ENCODE measurements around the gene EBNA1BP2.

Gene EBNA1BP2

DNA sequence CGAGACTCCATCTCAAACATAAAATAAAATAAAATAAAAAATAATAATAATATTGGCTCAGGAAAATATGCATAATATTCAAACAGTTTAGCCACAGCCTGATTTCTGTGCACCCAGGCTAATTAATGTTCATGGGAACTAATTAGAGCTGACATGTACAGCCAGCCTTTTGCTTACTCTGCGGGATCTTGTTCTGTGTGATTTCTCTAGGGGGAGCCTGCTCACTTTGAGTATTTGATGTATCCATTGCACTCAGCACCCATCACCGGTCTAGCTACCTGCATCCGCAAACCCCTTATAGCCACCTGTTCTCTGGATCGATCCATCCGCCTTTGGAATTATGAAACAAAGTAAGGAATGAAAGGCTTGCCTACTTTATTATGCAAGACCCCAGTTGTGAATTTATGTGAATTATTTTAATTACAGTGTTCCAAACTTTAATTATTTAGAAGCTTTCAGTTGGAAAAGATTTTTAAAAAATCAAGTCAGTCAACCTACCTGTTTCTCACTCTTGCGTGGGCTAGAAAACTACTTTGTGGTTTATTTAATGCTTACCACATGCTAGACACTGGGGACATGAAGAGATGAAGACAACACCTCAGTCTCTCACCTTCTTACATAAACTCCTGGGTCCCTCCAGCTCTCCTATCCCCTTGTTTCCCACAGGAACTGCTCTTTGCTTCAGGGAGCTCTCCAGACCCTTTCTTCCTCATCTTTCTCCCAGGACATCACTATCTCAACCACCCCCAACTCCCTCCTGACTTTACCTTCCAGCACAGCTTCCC, 25.4 kb upstream of the EBNA1BP2 start:
- no peak for ATAC-seq
- H3K4me3 Mint-ChIP-seq, result no peak overlapping the region
- peaks cover 6% of the 10 kb centered on the region for H3K36me3 Mint-ChIP-seq
- no peak overlapping the region for H3K27ac Mint-ChIP-seq
- H3K9me3 Mint-ChIP-seq, result peaks cover 5% of the 10 kb centered on the region
- peaks cover 9% of the 10 kb centered on the region for H3K27me3 Mint-ChIP-seq
- peaks cover 7% of the 10 kb centered on the region for H3K4me1 Mint-ChIP-seq

DNA sequence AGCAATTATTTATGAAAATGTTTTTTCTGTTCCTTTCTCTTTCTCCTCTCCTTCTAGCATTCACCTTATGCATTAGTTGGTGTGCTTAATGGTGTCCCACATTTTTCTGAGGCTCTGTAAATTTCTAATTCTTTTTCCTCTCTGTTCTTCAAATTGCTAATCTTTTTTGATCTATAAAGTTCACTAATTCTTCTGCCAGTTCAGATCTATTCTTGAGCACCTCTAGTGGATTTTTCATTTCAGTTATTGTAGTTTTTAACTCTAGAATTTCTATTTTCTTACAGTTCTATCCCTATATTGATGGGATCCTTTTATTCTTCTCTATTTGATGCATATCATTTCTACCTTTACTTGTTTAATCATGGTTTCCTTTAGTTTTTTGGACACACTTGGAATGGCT, 22.4 kb upstream of the EBNA1BP2 start:
- Mint-ChIP-seq H3K27me3 (peaks cover 24% of the 10 kb centered on the region), H3K4me3 (no peak overlapping the region), H3K9me3 (peaks cover 15% of the 10 kb centered on the region), H3K36me3 (peaks cover 16% of the 10 kb centered on the region), H3K27ac (no peak overlapping the region), H3K4me1 (peaks cover 7% of the 10 kb centered on the region)
- ATAC-seq, result no peak

DNA sequence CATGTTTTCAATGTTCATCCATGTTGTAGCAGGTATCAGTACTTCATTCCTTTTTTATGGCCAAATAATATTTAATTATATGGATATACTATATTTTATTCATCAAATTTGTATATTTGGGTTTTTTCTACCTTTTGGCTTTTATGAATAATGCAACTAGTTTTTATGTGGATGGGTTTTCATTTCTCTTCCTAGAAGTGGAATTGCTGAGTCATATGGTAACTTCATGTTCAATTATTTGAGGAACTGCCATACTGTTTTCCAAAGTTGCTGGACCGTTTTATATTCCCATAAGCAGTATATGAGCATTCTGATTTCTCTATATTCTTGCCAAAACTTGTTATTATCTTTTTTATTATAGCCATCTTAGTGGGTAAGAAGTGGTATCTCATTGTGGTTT, 16.0 kb upstream of the EBNA1BP2 start:
- no peak overlapping the region for H3K27ac Mint-ChIP-seq
- H3K4me3 Mint-ChIP-seq, result no peak overlapping the region
- H3K4me1 Mint-ChIP-seq, result peaks cover 6% of the 10 kb centered on the region
- ATAC-seq, result no peak
- H3K36me3 Mint-ChIP-seq, result peaks cover 10% of the 10 kb centered on the region
- peaks cover 29% of the 10 kb centered on the region for H3K27me3 Mint-ChIP-seq
- H3K9me3 Mint-ChIP-seq, result peaks cover 13% of the 10 kb centered on the region

DNA sequence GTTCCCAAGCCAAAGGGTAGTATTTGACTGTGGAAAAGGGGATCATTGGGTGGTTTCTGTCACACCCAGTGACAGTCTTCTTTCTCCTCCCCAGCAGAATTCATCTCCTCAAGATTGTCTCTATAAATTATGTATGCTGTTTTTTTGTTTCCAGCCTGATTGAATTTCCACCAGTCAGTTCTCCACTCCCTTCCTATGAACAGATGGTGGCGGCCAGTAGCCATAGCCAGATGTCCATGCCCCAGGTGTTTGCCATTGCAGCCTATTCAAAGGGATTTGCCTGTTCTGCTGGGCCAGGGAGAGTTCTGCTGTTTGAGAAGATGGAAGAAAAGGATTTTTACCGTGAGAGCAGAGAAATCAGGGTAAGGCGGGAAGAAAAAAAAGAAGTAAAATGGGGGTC, 12.9 kb upstream of the EBNA1BP2 start:
- Mint-ChIP-seq H3K4me3 (no peak overlapping the region), H3K36me3 (no peaks in the 10 kb centered on the region), H3K4me1 (peaks cover 6% of the 10 kb centered on the region), H3K9me3 (peaks cover 5% of the 10 kb centered on the region), H3K27me3 (peaks cover 13% of the 10 kb centered on the region), H3K27ac (no peak overlapping the region)
- ATAC-seq, result no peak

DNA sequence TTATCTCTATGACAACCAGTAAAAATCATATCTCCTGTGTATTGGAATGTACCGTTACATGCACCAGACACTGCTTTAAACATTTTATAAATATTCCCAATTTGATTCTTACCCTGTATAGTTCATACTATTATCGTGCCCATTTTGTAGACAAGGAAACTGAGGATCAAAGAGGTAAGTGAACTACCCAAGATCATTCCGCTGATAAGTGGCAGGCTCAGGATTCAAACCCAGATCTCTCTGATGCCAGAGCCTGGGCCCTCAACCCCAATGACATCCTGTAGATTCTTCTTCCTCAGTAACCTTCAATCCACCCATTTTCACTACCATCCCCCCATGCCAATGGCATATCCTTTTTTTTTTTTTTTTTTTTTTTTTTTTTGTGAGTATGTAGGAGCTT, 12.3 kb upstream of the EBNA1BP2 start:
- H3K4me1 Mint-ChIP-seq, result peaks cover 6% of the 10 kb centered on the region
- peaks cover 13% of the 10 kb centered on the region for H3K27me3 Mint-ChIP-seq
- H3K27ac Mint-ChIP-seq, result no peak overlapping the region
- H3K9me3 Mint-ChIP-seq, result peaks cover 3% of the 10 kb centered on the region
- ATAC-seq, result no peak
- H3K4me3 Mint-ChIP-seq, result no peak overlapping the region
- H3K36me3 Mint-ChIP-seq, result no peaks in the 10 kb centered on the region

DNA sequence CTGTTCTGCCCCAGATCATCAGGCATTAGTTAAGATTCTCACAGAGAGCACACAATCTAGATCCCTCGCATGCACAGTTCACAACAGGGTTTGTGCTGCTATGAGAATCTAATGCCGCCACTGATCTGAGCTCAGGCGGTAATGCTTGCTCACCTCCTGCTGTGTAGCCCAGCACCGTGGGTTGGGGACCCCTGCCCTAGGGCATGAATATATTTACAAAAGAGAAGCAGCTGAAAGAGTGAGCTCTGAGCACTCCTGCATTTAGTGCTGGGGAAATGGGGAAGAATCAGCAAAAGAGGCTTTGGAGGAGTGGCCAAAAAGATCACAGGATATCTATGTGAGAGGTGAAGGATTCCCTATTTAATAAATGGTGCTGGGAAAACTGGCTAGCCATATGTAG, 5.6 kb upstream of the EBNA1BP2 start:
- ATAC-seq, result no peak
- Mint-ChIP-seq H3K4me1 (no peaks in the 10 kb centered on the region), H3K27me3 (peaks cover 25% of the 10 kb centered on the region), H3K36me3 (no peaks in the 10 kb centered on the region), H3K4me3 (no peak overlapping the region), H3K9me3 (no peaks in the 10 kb centered on the region), H3K27ac (no peak overlapping the region)

DNA sequence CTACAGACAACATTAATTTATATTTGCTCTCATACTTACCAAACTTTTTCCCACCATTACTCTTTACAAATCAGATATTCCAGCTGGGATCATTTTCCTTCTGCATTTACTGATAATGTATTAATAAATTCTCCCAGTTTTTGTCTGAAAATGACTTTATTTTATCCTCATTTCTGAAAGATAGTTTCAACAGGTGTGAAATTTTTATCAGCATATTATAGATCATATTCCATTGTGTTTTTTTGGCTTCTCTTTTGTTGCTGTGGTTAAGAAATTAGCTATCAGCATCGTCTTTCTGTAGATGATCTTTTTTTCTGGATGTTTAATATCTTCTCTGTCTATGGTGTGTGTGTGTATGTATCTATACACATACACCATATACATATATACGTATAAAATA, 2.8 kb upstream of the EBNA1BP2 start:
- Mint-ChIP-seq H3K4me1 (peaks cover 22% of the 10 kb centered on the region), H3K27me3 (peaks cover 25% of the 10 kb centered on the region), H3K4me3 (no peak overlapping the region), H3K36me3 (peaks cover 5% of the 10 kb centered on the region), H3K27ac (no peak overlapping the region), H3K9me3 (no peaks in the 10 kb centered on the region)
- ATAC-seq, result no peak

DNA sequence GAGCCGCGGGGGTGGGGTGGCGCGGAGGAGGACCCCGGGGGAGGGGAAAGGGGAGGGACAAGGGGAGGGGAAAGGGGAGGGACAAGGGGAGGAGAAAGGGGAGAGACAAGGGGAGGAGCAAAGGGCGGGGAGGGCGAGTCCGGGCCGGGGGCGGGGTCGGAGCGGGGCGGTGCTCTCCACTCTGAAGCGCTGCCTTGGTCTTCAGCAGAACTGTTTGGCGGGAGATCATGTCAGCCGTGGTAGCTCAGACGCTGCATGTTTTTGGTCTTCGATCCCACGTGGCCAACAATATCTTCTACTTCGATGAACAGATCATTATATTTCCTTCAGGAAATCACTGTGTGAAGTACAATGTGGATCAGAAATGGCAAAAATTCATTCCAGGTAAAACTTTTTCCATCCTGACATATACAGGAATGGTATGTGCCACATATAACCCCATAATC, 460 bp upstream of the EBNA1BP2 start:
- peak overlapping the region; percentile 99 for H3K4me3 Mint-ChIP-seq
- H3K27ac Mint-ChIP-seq, result peak overlapping the region; percentile 93
- peaks cover 22% of the 10 kb centered on the region for H3K4me1 Mint-ChIP-seq
- H3K27me3 Mint-ChIP-seq, result peaks cover 22% of the 10 kb centered on the region
- peaks cover 24% of the 10 kb centered on the region for H3K36me3 Mint-ChIP-seq
- peak; percentile 93 for ATAC-seq
- H3K9me3 Mint-ChIP-seq, result no peaks in the 10 kb centered on the region

DNA sequence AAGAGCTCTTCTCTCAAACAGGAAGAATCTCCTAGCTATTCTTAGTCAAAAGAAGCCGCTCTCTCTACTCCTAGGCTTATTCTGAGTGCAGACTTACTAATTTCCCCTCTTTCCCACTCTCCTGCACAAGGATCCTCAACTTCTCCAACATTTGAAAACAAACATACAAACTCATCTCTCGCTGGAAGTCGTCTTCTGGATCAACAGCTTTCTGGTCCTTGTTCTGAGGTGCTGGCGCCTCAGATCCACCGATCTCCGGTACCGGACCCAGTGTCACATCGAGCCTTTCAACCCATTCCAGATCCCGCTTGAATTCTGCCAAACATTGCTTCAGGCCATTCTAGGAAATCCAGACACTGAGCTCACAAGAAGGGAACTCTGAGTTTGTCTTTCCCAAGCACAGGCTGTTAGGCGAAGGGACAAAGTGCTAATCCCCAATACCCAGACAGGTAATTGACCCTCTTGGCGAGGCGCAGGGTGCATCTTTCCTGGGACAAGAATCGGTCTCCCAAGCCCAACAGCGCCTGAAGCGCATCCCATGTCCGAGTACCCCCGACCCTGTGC, 696 bp downstream of the EBNA1BP2 start:
- Mint-ChIP-seq H3K36me3 (peaks cover 34% of the 10 kb centered on the region), H3K4me1 (peaks cover 22% of the 10 kb centered on the region), H3K4me3 (peak overlapping the region; percentile 99), H3K27me3 (peaks cover 11% of the 10 kb centered on the region), H3K27ac (peak overlapping the region; percentile 93), H3K9me3 (no peaks in the 10 kb centered on the region)
- ATAC-seq, result no peak

DNA sequence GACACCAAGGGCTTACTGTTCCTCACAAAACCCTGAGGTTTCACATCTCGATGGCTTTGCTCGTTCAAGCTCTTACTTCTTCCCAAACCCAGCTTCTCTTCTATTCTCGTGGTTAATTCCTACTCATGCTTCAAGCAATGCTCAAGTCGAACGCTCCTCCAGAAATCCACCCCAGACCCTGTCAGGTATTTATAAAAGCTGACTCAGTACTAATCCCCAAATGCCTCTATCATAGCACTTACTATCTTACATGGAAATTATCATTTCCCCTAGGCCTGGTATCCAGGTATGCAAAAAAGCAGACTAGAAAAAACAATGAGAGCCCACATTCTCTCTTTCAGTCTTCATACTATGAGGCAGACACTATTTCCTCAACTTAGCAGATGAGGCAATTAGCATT, 6.3 kb downstream of the EBNA1BP2 start:
- Mint-ChIP-seq H3K27ac (no peak overlapping the region), H3K36me3 (peaks cover 69% of the 10 kb centered on the region), H3K9me3 (no peaks in the 10 kb centered on the region), H3K27me3 (no peaks in the 10 kb centered on the region), H3K4me3 (no peak overlapping the region), H3K4me1 (peaks cover 16% of the 10 kb centered on the region)
- ATAC-seq, result no peak

DNA sequence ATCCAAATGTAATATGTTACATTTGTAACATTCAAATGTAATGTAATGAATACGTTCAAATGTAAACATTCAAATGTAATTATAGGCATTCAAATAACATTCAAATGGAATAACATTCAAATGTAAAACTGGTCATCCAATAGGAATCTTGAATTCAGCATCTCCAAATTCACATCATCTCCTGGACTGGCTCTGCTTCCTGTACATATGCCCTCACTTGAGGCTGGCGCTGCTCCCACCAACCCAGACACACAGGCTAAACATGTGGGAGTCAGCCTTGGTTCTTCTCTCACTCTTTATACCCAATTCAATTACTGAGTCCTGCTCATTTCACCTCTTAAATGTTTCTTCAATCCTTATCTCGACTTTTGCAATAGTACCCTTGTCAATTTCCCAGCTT, 6.9 kb downstream of the EBNA1BP2 start:
- no peaks in the 10 kb centered on the region for H3K27me3 Mint-ChIP-seq
- H3K4me3 Mint-ChIP-seq, result no peak overlapping the region
- peaks cover 68% of the 10 kb centered on the region for H3K36me3 Mint-ChIP-seq
- H3K27ac Mint-ChIP-seq, result no peak overlapping the region
- no peaks in the 10 kb centered on the region for H3K9me3 Mint-ChIP-seq
- ATAC-seq, result no peak
- H3K4me1 Mint-ChIP-seq, result peaks cover 10% of the 10 kb centered on the region

DNA sequence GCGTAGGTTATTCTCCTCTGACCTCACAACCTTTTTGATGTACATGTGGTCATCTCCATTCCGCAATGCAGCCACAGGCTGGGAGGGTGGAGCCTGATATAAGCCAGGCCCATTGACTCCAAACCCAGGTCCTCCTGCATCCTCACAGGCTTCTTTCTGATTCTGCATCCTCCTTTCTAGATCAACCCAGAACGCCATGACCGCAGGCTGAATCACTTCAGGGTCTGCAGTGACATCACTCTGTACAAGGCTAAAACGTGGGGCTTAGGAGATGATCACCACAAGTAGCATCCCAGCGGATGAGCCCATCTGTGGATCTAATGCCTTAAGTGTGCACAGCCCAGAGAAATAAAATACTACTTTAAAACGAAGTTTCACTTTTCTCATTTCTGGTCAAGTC, 16.1 kb downstream of the EBNA1BP2 start:
- no peak for ATAC-seq
- Mint-ChIP-seq H3K4me3 (no peak overlapping the region), H3K9me3 (no peaks in the 10 kb centered on the region), H3K36me3 (no peaks in the 10 kb centered on the region), H3K27ac (no peak overlapping the region), H3K27me3 (peaks cover 17% of the 10 kb centered on the region), H3K4me1 (peaks cover 14% of the 10 kb centered on the region)

DNA sequence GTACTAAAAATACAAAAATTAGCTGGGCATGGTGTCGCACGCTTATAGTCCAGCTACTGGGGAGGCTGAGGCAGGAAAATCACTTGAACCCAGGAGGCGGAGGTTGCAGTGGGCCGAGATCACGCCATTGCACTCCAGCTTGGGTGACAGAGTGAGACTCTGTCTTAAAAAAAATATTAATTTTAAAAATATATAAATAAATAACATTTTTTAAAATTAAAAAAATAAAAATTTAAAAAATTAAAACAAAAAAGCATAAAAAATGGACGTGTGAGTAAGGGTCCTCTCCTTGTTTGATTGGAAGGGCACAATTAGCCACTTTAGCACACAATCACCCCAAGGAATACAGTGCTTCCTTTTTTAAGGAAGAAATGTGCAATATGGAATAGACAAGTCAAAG, 18.6 kb downstream of the EBNA1BP2 start:
- no peaks in the 10 kb centered on the region for H3K36me3 Mint-ChIP-seq
- ATAC-seq, result no peak
- H3K4me1 Mint-ChIP-seq, result peaks cover 14% of the 10 kb centered on the region
- H3K4me3 Mint-ChIP-seq, result no peak overlapping the region
- H3K9me3 Mint-ChIP-seq, result no peaks in the 10 kb centered on the region
- H3K27me3 Mint-ChIP-seq, result peaks cover 43% of the 10 kb centered on the region
- no peak overlapping the region for H3K27ac Mint-ChIP-seq

DNA sequence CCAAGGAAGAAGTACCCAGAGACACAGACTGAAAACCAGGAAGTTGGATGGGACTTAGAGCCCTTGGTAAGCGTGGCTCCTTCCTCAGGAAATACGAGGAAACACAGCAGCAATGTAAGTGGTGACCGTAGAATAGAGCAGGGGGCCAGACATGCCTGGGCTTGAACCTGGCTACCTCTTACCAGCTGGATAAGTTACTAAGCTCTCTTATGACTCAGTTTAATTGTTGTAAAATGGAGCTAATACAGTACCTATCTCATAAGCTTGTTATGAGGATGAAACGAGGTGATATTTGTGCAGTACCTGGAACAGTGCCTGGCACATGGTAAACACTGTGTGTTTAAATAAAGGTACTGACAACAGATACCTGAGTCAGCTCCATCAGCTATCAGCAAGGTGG, 19.2 kb downstream of the EBNA1BP2 start:
- no peaks in the 10 kb centered on the region for H3K36me3 Mint-ChIP-seq
- H3K27me3 Mint-ChIP-seq, result peaks cover 47% of the 10 kb centered on the region
- H3K27ac Mint-ChIP-seq, result no peak overlapping the region
- no peaks in the 10 kb centered on the region for H3K9me3 Mint-ChIP-seq
- no peak overlapping the region for H3K4me3 Mint-ChIP-seq
- no peak for ATAC-seq
- H3K4me1 Mint-ChIP-seq, result peaks cover 14% of the 10 kb centered on the region

DNA sequence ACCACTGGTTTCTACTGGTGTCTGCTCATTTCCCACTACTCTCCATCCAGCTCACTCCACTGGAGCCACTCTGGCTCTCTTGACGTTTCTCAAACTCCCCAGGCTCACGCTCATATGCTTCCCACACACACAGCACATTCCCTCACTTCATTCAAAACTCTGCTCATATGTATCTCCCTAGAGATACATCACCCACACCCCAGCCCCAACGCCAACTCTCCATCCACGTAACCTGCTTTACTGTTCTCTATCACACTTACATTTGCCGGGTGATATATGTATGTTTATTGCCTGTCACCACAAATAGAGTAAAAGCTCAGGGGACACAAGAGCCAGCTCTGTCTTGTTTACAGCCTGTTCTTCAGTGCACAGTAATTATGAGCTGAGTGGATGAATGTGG, 22.2 kb downstream of the EBNA1BP2 start:
- Mint-ChIP-seq H3K9me3 (no peaks in the 10 kb centered on the region), H3K27ac (no peak overlapping the region), H3K36me3 (no peaks in the 10 kb centered on the region), H3K4me1 (no peaks in the 10 kb centered on the region), H3K4me3 (no peak overlapping the region), H3K27me3 (peaks cover 55% of the 10 kb centered on the region)
- ATAC-seq, result no peak

DNA sequence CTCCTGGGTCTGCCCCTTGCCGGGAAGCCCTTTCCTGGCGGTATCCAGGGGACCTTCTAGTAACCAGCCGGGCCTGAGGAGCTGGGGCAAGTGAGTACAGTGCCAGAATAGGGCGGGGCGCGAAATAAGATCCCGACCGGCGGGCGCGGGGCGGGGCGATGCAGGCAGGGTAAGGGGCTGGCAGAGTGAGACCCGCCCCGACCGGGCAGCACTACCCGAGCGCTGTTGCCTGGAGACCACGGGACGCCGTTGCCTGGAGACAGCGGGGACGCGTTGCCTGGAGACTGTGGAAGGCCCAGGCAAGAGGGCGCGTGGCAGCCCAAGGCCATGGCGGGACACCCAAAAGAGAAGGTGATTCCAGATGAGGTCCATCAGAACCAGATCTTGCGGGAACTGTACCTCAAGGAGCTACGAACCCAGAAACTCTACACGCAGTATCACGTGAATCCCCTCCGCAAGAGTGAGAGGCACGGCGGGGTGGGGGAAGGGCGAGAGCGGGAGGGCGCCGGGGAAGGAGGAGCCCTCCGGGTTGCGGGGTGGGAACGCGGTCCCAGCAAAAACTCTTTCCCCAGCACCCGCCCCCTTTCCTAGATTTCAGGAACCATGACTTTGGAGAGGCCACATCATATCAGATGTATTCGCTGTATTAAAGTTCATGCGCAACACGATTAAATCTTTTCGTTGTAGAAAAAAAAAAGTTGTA, 24.3 kb downstream of the EBNA1BP2 start:
- Mint-ChIP-seq H3K27me3 (peaks cover 76% of the 10 kb centered on the region), H3K4me3 (peak overlapping the region; percentile 2), H3K9me3 (no peaks in the 10 kb centered on the region), H3K27ac (no peak overlapping the region), H3K36me3 (no peaks in the 10 kb centered on the region), H3K4me1 (no peaks in the 10 kb centered on the region)
- ATAC-seq, result peak; percentile 62
